A549 treated with dexamethasone at 1 μM for 4 hours (cell line): ENCODE measurements around the gene PSMG2. TPM values are rescaled to one million over a fixed set of nuclear protein-coding genes. Genes with fewer than 3 reads are reported as not detected.

Experiments used
- total RNA-seq: library from RNA; stranded (reverse); fragments of 200-300 nt; extraction: Qiagen RNA extraction; gene quantifications from 5 replicates; pipeline ENCODE4 v1.2.3, GENCODE V29; 2022

PSMG2 gene
- total RNA-seq, result 62.1 to 70.1 TPM (median 66.5 TPM) in 5 replicates

DNA sequence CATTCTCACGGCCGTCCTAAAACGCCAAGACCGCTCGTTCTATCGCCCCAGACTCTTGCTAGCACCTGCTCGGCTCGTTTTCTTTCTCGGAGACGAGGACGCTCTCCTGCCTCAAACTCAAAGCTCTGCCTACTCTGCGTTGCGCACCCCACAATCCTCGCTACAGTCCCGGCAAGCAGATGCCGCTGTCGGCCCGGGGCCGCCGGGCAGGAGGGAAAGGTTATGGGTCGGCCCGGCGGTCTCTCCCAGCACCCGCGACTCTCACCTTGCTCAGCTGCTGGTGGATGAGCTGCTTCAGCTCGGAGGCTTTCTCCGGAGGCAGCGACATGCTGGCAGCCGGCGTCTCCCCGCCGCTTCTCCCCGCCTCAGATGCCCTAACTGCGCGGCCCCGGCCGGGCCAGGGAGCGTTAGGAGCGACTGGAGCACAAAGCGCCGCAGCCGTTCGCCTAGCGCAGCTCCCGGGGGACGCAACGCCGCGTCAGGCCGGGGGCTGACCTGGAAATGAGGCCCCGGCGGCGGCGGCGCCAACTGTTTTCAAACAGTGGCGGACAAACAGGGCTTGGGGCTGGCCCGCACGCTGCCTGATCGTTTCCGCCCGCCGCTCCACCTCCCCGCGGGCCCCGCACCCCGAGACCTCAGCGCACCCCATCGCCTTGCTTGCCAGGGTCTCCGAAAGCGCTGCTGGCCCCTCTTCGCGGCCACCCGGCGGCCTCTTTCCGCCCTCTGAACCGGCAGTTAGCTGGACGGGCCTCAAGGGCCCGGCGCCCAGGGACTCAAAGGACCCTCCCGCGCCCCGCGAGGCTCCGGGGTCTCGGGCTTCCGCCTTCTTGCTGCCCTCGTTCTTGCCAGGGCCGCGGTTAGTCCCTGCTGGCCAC lies at the start of gene PSMG2, which contains the start of gene CEP76:
TSS of gene PSMG2 (plus strand) at position 822 of the 875 bp plus-strand sequence. CDS start 66 bp downstream, outside the sequence.
TSS of gene CEP76 (minus strand) at position 503 of the 875 bp plus-strand sequence. CDS start at position 328, 175 bp downstream.

DNA sequence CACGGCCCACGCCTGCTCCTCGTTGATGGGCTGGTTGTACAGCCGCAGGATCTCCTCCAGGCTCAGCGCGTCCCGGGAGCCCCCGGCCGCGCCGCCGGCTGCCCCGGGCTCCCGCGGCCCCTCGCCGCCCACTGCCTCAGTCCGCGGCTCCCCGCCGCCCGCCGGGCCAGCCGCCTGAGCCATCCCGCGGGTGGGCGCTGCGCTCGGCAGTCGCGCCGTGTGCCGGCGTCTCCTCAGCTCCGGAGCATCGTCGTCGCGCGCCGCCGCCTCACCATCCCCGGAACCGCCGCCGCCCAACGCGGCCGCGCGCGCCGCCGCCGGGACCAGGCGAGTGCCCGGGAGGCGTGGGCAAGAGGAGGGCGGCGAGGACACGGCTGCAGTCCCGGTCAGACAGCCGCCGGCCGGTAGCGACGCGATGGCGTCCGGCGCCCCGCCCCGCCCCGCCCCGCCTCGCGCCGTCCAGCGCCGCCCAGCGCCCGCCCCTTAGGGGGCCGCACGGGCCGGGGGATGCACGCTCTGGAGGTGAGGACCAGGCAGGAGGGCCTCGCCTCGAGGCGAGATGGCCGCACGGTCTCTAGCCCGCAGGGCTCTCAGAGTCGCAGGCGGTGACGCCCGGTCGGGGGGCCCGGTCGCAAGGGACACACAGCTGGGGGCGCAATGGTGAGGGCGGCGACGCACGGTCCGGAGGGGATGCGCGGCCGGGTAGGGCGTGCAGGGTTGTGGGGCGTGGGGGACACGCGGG lies 45.0 kb upstream of the PSMG2 start, which contains the start of gene SPIRE1:
TSS of gene SPIRE1 (minus strand) at position 424 of the 742 bp plus-strand sequence. CDS start at position 183, 241 bp downstream.

Other genes starting within 250 kb of the PSMG2 start
- 12.9 to 20.7 TPM (median 17.7 TPM) in 5 replicates for gene SPIRE1, start 44.9 kb upstream of the PSMG2 start, total RNA-seq
- 5.3 to 6.3 TPM (median 5.6 TPM) in 5 replicates for gene CEP76, start 319 bp upstream of the PSMG2 start, total RNA-seq
- 18.7 to 20.3 TPM (median 19.3 TPM) in 5 replicates for gene PTPN2, start 181.2 kb downstream of the PSMG2 start, total RNA-seq
- gene SEH1L, start 245.0 kb downstream of the PSMG2 start, total RNA-seq, result 24.9 to 33.1 TPM (median 28.9 TPM) in 5 replicates